GM18517 (cell line): ENCODE data around the gene COL15A1.

Experiments
- ATAC-seq: cut with Tn5 transposase; IDR thresholded peaks from one replicate; pipeline ENCODE4 v1.9.1; 2021; ENCODE audit warnings: mild to moderate bottlenecking, moderate library complexity; ENCODE audit not compliant: unreplicated experiment

Gene COL15A1

GRCh38 chr9:99103054-99103895 lies 159.6 kb downstream of the COL15A1 start:
- ATAC-seq, result no peak

- no peak for ATAC-seq
Observed at GRCh38 chr9:99103901-99104458, 160.3 kb downstream of the COL15A1 start.

- peak; percentile 84 for ATAC-seq
Observed at GRCh38 chr9:99104459-99105151, 160.9 kb downstream of the COL15A1 start, which contains the start of gene TGFBR1. Gene TGFBR1 (plus strand): TSS chr9:99105113. CDS start chr9:99105206, 93 bp downstream.

GRCh38 chr9:99105152-99106043 lies 161.7 kb downstream of the COL15A1 start:
- peak; percentile 51 for ATAC-seq

GRCh38 chr9:99106044-99106375 lies 162.3 kb downstream of the COL15A1 start:
- no peak for ATAC-seq

GRCh38 chr9:99107421-99107820 lies 163.7 kb downstream of the COL15A1 start:
- no peak for ATAC-seq

- no peak for ATAC-seq
Observed at GRCh38 chr9:99108131-99108530, 164.4 kb downstream of the COL15A1 start.

- ATAC-seq, result no peak
Observed at GRCh38 chr9:99109522-99109921, 165.8 kb downstream of the COL15A1 start.

- ATAC-seq, result no peak
Observed at GRCh38 chr9:99112750-99113413, 169.2 kb downstream of the COL15A1 start.

GRCh38 chr9:99113414-99114048 lies 169.8 kb downstream of the COL15A1 start:
- no peak for ATAC-seq

- no peak for ATAC-seq
Observed at GRCh38 chr9:99114049-99114440, 170.3 kb downstream of the COL15A1 start.

GRCh38 chr9:99114846-99115500 lies 171.3 kb downstream of the COL15A1 start:
- no peak for ATAC-seq

- ATAC-seq, result no peak
Observed at GRCh38 chr9:99116003-99116411, 172.3 kb downstream of the COL15A1 start.

- ATAC-seq, result peak; percentile 97
Observed at GRCh38 chr9:99118782-99119466, 175.2 kb downstream of the COL15A1 start.

GRCh38 chr9:99119976-99120655 lies 176.4 kb downstream of the COL15A1 start:
- no peak for ATAC-seq
